PC-9 (cell line): ENCODE results near the gene OBSCN. TPM values are rescaled to one million over a fixed set of nuclear protein-coding genes. Genes with fewer than 3 reads are reported as not detected.

Source experiments
- BruUV-seq: library from RNA; stranded (reverse); fragments of 400-500 nt; replicated peaks from 2 replicates; lab custom pipeline; 2021; lab: Mats Ljungman, UMichigan
- CTCF ChIA-PET: fragments of 300-600 bp; sonication (Branson Sonifier 250); formaldehyde crosslinking; loops from one replicate; lab custom pipeline; 2022; ENCODE audit warnings: antibody characterized with exemption; lab: Charles Lee
- POLR2A ChIA-PET: fragments of 300-600 bp; sonication (Branson Sonifier 250); formaldehyde crosslinking; loops from one replicate; lab custom pipeline; 2022; ENCODE audit warnings: antibody characterized with exemption; ENCODE audit not compliant: unreplicated experiment; lab: Charles Lee
- DNase-seq, 2 experiments: peaks; one replicate each; pipeline versions ENCODE4 v3.0.0 to v3.0.0-alpha.2; 2015 to 2022; ENCODE audit warnings: mixed read lengths in 1 of 2
- H2AFZ ChIP-seq: fragments of 200-600 bp; sonication (generic); 2 replicates; pipeline ENCODE4 v1.8.1; 2017; ENCODE audit warnings: antibody characterized with exemption
- H3F3A ChIP-seq: fragments of 200-600 bp; sonication (generic); 2 replicates; pipeline ENCODE4 v1.8.1; 2017; ENCODE audit warnings: antibody characterized with exemption, mild to moderate bottlenecking, low read depth; ENCODE audit not compliant: insufficient read depth
- H3K27ac ChIP-seq: fragments of 200-600 bp; sonication (generic); 2 replicates; pipeline ENCODE4 v1.6.1; 2016; ENCODE audit warnings: mixed run types
- H3K27me3 ChIP-seq: fragments of 200-600 bp; sonication (generic); 2 replicates; pipeline ENCODE4 v1.6.1; 2016; ENCODE audit warnings: low read depth, mixed run types; ENCODE audit not compliant: insufficient read depth
- H3K36me3 ChIP-seq: fragments of 200-600 bp; sonication (generic); 2 replicates; pipeline ENCODE4 v1.6.1; 2016; ENCODE audit warnings: low read depth, mixed run types
- H3K4me1 ChIP-seq: fragments of 200-600 bp; sonication (generic); replicated peaks from 2 replicates; pipeline ENCODE4 v1.6.1; 2016; ENCODE audit warnings: mixed run types; ENCODE audit not compliant: insufficient read depth
- H3K4me2 ChIP-seq: fragments of 200-600 bp; sonication (generic); 2 replicates; pipeline ENCODE4 v1.6.1; 2017; ENCODE audit warnings: mixed run types
- H3K4me3 ChIP-seq: fragments of 200-600 bp; sonication (generic); 2 replicates; pipeline ENCODE4 v1.6.1; 2016; ENCODE audit warnings: mixed run types
- H3K79me2 ChIP-seq: fragments of 200-600 bp; sonication (generic); 2 replicates; pipeline ENCODE4 v1.6.1; 2017; ENCODE audit warnings: low read depth, mixed run types
- H3K9me2 ChIP-seq: fragments of 200-600 bp; sonication (generic); 2 replicates; pipeline ENCODE4 v1.8.1; 2017; ENCODE audit warnings: mild to moderate bottlenecking; ENCODE audit not compliant: insufficient read depth
- H3K9me3 ChIP-seq: fragments of 200-600 bp; sonication (generic); 2 replicates; pipeline ENCODE4 v1.8.1; 2016; ENCODE audit warnings: low read depth; ENCODE audit not compliant: insufficient read depth
- H4K20me1 ChIP-seq: fragments of 200-600 bp; sonication (generic); 2 replicates; pipeline ENCODE4 v1.8.1; 2017; ENCODE audit not compliant: insufficient read depth
- CTCF ChIP-seq: fragments of 200-600 bp; sonication (generic); conservative IDR thresholded peaks from 2 replicates; pipeline ENCODE4 v1.6.1; 2017; ENCODE audit warnings: mixed run types, antibody characterized with exemption, mild to moderate bottlenecking, moderate library complexity
- EZH2 ChIP-seq: fragments of 200-600 bp; sonication (generic); IDR thresholded peaks from 2 replicates; pipeline ENCODE4 v1.8.0; 2017; ENCODE audit warnings: antibody characterized with exemption, low read depth
- intact Hi-C: fragments of 100-400 bp; cut with micrococcal nuclease; formaldehyde crosslinking; loops from one replicate; pipeline ENCODE4 v1.10.0; 2022; ENCODE audit not compliant: unreplicated experiment
- total RNA-seq: library from RNA; stranded (reverse); gene quantifications from 2 replicates; pipeline ENCODE4 v1.2.3, GENCODE V29; 2021

The OBSCN gene
- total RNA-seq, 1 experiment from 2014 or later = 62.9 TPM

GRCh38 chr1:228275179-228275429 is 67.3 kb downstream of the OBSCN start:
- H2AFZ ChIP-seq = no peak overlapping the region
- ChIA-PET POLR2A (no interaction called here), CTCF (no interaction called here)
- no peaks in the 10 kb centered on the region for H3K36me3 ChIP-seq
- no peaks in the 10 kb centered on the region for H3K27me3 ChIP-seq
- H3K4me1 ChIP-seq = no peaks in the 10 kb centered on the region
- H3K9me3 ChIP-seq = no peaks in the 10 kb centered on the region
- no TSS peak for BruUV-seq
- TF ChIP-seq CTCF (no peak), EZH2 (no peak)
- intact Hi-C loops = no loop called here
- H3K4me2 ChIP-seq = no peak overlapping the region
- H3F3A ChIP-seq = no peaks in the 10 kb centered on the region; the same call in 1 of the 2 replicates
- H3K4me3 ChIP-seq = no peak overlapping the region
- H3K27ac ChIP-seq = no peak overlapping the region
- DNase-seq = no peak
- H3K9me2 ChIP-seq = no peaks in the 10 kb centered on the region
- H3K79me2 ChIP-seq = no peaks in the 10 kb centered on the region
- no peaks in the 10 kb centered on the region for H4K20me1 ChIP-seq

- CTCF ChIA-PET = no interaction called here
- no peak for DNase-seq
- Histone ChIP-seq H3K36me3 (no peaks in the 10 kb centered on the region), H3F3A (no peaks in the 10 kb centered on the region; the same call in 1 of the 2 replicates), H3K79me2 (no peaks in the 10 kb centered on the region), H2AFZ (no peak overlapping the region), H3K9me2 (no peaks in the 10 kb centered on the region), H3K9me3 (no peaks in the 10 kb centered on the region), H4K20me1 (no peaks in the 10 kb centered on the region), H3K4me3 (no peak overlapping the region), H3K27me3 (no peaks in the 10 kb centered on the region), H3K4me2 (no peak overlapping the region), H3K27ac (no peak overlapping the region), H3K4me1 (no peaks in the 10 kb centered on the region)
- POLR2A ChIA-PET = no interaction called here
- TF ChIP-seq CTCF (no peak), EZH2 (no peak)
- BruUV-seq = no TSS peak
- intact Hi-C loops = no loop called here
These were observed 67.8 kb downstream of the OBSCN start for GRCh38 chr1:228275430-228276173.

DNA sequence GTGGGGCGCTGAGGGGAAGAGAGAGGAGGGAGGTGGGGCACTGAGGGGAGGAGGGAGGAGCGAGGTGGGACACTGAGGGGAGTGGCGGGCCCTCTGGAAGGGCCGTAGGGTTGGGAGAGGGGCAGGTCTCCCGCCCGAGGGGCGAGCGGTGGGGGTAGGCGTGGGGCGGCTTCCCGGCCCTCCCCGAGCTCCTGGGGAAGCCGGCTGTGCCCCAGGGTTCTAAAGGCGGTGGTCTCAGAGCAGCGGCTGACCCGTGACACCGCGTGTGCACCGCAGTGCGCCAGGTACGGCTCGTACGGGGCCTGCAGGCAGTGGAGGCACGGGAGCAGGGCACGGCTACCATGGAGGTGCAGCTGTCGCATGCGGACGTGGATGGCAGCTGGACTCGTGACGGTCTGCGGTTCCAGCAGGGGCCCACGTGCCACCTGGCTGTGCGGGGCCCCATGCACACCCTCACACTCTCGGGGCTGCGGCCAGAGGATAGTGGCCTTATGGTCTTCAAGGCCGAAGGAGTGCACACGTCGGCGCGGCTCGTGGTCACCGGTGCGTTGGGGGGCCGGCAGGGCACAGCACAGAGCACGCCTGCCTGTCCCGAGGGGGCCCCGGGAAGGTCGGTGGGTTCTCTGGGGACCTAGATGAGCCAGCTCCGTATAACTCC is 68.5 kb downstream of the OBSCN start:
- no peaks in the 10 kb centered on the region for H3K9me3 ChIP-seq
- no peaks in the 10 kb centered on the region for H3F3A ChIP-seq
- no peaks in the 10 kb centered on the region for H3K4me1 ChIP-seq
- no peak overlapping the region for H3K27ac ChIP-seq
- no peaks in the 10 kb centered on the region for H3K79me2 ChIP-seq
- no peak overlapping the region for H2AFZ ChIP-seq
- CTCF ChIA-PET = no interaction called here
- no peak overlapping the region for H3K4me3 ChIP-seq
- POLR2A ChIA-PET = no interaction called here
- no peak for DNase-seq
- no peaks in the 10 kb centered on the region for H3K36me3 ChIP-seq
- TF ChIP-seq EZH2 (no peak), CTCF (no peak)
- BruUV-seq = no TSS peak
- no peaks in the 10 kb centered on the region for H3K9me2 ChIP-seq
- no peaks in the 10 kb centered on the region for H4K20me1 ChIP-seq
- intact Hi-C loops = no loop called here
- H3K4me2 ChIP-seq = no peak overlapping the region
- H3K27me3 ChIP-seq = no peaks in the 10 kb centered on the region
